PC-3 (cell line): ENCODE data around the gene RAB40C.

Experiments
- EZH2 ChIP-seq: fragments of 300-600 bp; sonication (generic); IDR thresholded peaks from one replicate; pipeline ENCODE4 v1.6.1; 2017; ENCODE audit warnings: antibody characterized with exemption, mild to moderate bottlenecking, low read length; ENCODE audit not compliant: unreplicated experiment
- EZH2phosphoT487 ChIP-seq: fragments of 300-600 bp; sonication (generic); IDR thresholded peaks from 2 replicates; pipeline ENCODE4 v1.6.1; 2018; ENCODE audit warnings: mild to moderate bottlenecking, antibody characterized with exemption, low read length, borderline replicate concordance
- TF ChIP-seq, protein P1 (sequence below): fragments of 300-600 bp; sonication (generic); conservative IDR thresholded peaks from 2 replicates; pipeline ENCODE4 v1.5.1; 2017; ENCODE audit warnings: antibody characterized with exemption, low read depth, mild to moderate bottlenecking, low read length

DNA sequence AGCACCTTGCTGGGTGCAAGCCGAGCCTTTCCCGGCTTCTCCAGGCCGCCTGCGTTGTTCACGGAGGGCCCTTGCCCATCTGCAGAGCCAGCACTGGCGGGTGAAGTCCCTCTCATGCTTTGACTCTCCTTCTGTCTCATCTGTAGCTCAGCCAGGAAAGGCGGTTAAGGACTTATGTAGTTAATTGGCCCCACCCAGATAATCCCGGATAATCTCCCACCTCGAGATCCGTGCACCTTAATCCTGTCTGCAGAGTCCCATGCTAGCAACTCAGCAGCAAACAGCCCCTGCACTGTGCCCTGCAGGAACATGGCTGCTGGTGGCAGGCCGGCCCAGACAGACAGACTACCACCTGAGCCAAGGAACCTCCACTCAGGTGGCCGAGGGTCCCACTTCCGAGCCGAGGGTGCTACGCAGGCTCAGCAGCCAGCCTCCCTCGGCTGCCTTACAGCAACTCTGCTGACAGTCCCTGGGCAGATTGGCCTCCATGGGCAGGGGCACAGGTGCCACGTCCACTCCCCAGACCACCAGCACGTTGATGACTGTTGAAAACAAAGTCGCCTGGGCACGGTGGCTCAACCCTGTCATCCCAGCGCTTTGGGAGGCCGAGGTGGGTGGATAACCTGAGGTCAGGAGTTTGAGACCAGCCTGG lies 16.9 kb downstream of the RAB40C start:
- TF ChIP-seq, protein P1, sequence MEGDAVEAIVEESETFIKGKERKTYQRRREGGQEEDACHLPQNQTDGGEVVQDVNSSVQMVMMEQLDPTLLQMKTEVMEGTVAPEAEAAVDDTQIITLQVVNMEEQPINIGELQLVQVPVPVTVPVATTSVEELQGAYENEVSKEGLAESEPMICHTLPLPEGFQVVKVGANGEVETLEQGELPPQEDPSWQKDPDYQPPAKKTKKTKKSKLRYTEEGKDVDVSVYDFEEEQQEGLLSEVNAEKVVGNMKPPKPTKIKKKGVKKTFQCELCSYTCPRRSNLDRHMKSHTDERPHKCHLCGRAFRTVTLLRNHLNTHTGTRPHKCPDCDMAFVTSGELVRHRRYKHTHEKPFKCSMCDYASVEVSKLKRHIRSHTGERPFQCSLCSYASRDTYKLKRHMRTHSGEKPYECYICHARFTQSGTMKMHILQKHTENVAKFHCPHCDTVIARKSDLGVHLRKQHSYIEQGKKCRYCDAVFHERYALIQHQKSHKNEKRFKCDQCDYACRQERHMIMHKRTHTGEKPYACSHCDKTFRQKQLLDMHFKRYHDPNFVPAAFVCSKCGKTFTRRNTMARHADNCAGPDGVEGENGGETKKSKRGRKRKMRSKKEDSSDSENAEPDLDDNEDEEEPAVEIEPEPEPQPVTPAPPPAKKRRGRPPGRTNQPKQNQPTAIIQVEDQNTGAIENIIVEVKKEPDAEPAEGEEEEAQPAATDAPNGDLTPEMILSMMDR = no peak
- TF ChIP-seq EZH2 = no peak
- TF ChIP-seq EZH2phosphoT487 = no peak
